MM.1S (cell line): ENCODE data around the gene ISL2.

ENCODE experiments used
- CTCF ChIP-seq: fragments of 300-600 bp; sonication (generic); IDR thresholded peaks from 2 replicates; pipeline ENCODE4 v1.5.1; 2016; ENCODE audit warnings: antibody characterized with exemption, low read length, mixed read lengths
- EZH2 ChIP-seq: fragments of 300-600 bp; sonication (generic); optimal IDR thresholded peaks from 2 replicates; pipeline ENCODE3; 2017; ENCODE audit warnings: low read depth, mild to moderate bottlenecking, antibody characterized with exemption, low read length, mixed read lengths

GRCh38 chr15:76359152-76359551, 22.6 kb downstream of the ISL2 start:
- TF ChIP-seq EZH2 (no peak), CTCF (no peak)
